Central memory CD4-positive, alpha-beta T cell (primary cell): ENCODE data around the gene GLRX.

Source experiments
- DNase-seq: peaks from one replicate; pipeline ENCODE4 v3.0.0; 2022

GLRX gene

DNA sequence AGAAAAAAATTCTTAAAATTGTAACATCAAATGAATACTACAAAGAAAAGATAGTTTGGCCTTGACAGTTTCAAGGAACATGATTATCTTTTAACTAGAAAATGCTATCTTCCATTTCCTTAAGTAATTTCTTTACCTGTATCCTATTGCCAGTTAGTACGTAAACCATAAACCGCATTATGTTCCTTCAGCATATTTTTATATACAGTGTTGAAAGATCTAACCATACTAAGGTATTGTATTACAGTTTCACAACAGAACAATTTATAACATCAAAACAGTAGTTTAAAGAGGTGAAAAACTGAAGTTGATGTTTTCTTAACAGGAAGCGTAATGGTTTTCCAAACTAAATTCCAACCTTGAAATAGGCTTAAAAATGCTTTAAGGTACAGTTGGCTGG lies 45.1 kb downstream of the GLRX start:
- no peak for DNase-seq

DNA sequence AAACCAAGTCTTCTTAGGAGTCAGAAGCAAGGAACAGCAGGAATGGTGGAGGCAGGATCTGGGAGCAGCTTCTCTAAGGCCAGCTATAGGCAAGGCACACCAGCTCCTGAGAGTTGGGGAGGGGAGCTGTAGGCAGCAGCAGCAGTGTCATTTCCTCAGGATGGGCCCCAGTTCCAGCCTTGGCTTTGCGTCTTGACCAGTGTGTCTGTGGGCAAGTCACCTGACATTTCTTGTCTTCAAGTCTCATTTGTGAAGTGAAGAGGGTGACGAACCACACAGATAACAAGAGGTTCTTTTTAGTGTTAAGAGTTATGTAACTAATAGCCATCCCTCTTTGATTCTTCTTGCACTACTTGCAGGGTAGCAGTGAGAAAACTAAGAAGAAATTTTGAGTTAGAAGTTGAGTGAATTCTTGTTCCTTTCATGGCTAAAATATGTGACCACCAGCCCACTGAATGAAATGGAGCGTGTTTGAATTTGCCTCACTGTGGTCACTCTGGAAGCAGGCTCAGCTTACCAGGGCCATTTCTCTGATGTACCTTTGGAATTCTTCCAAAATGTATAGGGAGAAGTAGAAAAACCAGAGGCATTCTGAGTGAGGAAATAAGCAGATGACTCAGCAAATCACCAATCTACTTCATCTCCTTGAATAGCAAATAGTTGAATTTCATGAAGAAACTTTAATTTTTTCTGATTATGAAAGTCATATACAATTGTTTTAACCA lies 49.0 kb downstream of the GLRX start:
- no peak for DNase-seq

DNA sequence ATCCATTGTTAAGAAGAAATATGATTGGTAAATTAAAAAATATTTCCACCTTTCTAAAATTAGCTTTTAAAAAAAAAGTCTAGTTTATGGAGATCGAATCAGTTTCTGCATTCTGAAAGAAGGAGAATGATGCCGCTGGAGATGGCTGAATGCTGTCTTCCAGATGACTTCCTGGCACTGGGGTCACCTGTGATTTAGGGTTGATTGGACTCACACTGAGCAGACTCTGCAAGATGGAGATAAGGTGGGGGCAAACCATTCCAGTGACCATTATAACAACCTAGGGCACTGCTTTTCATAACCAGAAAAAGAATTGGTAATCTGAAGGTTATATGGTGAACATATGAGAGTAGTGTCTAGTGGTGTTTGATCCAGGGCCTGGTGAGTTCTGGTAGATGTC lies 50.6 kb downstream of the GLRX start:
- DNase-seq: no peak

DNA sequence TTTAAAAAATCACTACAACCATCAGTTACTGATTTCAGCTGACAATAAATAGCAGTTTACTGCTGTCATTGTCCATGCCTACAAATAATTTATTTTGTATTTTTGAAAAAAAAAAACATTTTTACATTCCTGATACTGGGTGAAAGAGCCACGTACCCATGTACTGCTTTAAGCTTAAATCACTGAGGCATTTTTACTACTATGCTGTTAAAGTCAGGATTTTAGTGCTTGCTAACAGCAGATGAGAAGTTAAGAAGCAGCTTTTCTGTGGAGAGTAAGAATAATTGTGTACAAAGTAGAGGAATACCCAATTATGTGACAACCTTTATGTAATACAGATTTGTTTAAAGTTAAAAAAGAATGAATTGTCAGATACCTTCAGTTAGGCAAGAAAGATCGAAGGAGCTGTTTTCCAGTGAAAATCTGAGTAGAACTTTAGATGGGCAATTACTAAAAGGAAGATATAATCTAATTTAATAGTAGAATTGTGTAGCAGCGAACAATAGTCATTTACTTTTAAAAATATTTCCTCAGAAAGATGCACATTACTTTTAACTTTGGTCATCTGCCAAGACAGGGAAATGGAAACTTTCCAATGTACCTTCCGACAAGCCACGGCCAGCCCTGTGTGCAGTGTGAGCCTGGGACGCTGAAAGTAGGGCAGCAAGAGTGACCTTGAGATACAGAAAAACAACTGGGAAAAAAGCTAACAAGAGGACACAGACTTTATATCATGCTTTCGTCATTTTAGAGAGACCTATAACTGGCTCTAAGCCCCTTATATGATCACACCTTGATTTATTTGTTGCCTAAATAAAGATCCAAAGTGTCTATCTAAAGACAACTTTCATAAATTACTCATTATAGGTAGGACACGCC lies 51.5 kb downstream of the GLRX start:
- no peak for DNase-seq

DNA sequence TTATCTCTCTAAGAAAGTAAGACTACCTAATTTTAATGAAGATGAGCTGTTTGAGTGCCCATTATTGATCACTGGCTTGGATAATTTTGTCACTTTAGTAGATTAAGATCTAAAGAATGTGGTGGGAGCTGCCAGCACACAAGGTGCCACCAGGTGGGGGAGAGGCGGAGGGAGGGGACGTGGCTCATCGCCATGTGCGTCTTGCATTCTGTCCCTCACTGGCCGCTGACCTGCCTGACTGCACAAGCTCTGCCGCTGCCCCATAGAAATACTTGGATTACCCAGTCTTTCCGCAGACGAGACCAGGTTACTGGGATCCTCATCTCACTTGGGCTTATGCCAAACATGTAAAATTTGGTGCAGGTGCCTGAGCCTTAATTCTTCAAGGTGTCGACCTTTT lies 53.8 kb downstream of the GLRX start:
- no peak for DNase-seq

DNA sequence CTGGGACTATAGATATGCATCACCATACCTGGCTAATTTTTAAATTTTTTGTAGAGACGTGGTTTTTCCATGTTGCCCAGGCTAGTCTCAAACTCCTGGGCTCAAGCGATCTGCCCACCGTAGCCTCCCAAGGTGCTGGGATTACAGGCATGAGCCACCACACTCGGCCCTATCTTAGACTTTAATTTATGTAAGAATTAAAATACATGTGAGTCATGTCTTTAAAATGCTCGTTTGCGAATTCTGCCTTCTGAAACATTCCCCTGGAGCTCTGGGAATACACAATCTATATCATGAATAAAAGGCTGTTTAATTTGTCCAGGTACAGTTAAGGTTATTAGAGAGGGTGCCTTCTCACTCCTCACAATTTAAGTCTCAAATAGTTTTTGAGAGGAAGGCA lies 58.6 kb downstream of the GLRX start:
- DNase-seq: no peak
